Thoracic aorta (tissue), 2 donors: Measurements from ENCODE around the gene CLDN7. TPM values are rescaled to one million over a fixed set of nuclear protein-coding genes. Genes with fewer than 3 reads are reported as not detected.

Experiments
- ATAC-seq: fragments of 150-250 bp; one replicate; pipeline ENCODE4 v1.8.0; 2017; ENCODE audit warnings: low read depth; ENCODE audit not compliant: insufficient number of reproducible peaks, low FRiP score
- DNase-seq: peaks from one replicate; pipeline ENCODE4 v3.0.0-alpha.2; 2020; ENCODE audit warnings: low spot score
- H3K27ac ChIP-seq, 2 donors: fragments of 200-600 bp; sonication (generic); 1 replicate in 1 of 2; 2 replicates in 1 of 2; pipeline ENCODE4 v1.5.1; 2016; ENCODE audit warnings: mild to moderate bottlenecking in 2 of 2, moderate library complexity in 2 of 2
- H3K27me3 ChIP-seq: fragments of 200-600 bp; sonication (generic); replicated peaks from 2 replicates; pipeline ENCODE4 v1.6.0; 2016; ENCODE audit warnings: mild to moderate bottlenecking; ENCODE audit not compliant: insufficient read depth
- H3K36me3 ChIP-seq: fragments of 200-600 bp; sonication (generic); one replicate; pipeline ENCODE4 v1.5.1; 2016
- H3K4me1 ChIP-seq, 2 donors: fragments of 200-600 bp; sonication (generic); 1 replicate in 1 of 2; 2 replicates in 1 of 2; pipeline versions ENCODE4 v1.5.1 to v1.6.0; 2016; ENCODE audit warnings: low read depth in 2 of 2, mild to moderate bottlenecking in 1 of 2; ENCODE audit not compliant: control insufficient read depth in 1 of 2
- H3K4me3 ChIP-seq: fragments of 200-600 bp; sonication (generic); 2 replicates; pipeline ENCODE4 v1.5.1; 2016; ENCODE audit warnings: mild to moderate bottlenecking
- H3K9me3 ChIP-seq: fragments of 200-600 bp; sonication (generic); 2 replicates; pipeline ENCODE4 v1.5.1; 2016
- total RNA-seq, 2 donors: library from RNA; depleted of rRNA; stranded (reverse); fragments of >200 nt; gene quantifications; one replicate each; pipeline versions ENCODE4 v1.1.0 to v1.2.3, GENCODE V29; 2016
- TF ChIP-seq, protein P1 (sequence below): fragments of 200-600 bp; sonication (generic); IDR thresholded peaks from one replicate; pipeline ENCODE4 v1.5.1; 2019; ENCODE audit warnings: antibody characterized with exemption

CLDN7 gene
- total RNA-seq, 2 donors from 2014 or later: 0.41 TPM; not detected in 1

DNA sequence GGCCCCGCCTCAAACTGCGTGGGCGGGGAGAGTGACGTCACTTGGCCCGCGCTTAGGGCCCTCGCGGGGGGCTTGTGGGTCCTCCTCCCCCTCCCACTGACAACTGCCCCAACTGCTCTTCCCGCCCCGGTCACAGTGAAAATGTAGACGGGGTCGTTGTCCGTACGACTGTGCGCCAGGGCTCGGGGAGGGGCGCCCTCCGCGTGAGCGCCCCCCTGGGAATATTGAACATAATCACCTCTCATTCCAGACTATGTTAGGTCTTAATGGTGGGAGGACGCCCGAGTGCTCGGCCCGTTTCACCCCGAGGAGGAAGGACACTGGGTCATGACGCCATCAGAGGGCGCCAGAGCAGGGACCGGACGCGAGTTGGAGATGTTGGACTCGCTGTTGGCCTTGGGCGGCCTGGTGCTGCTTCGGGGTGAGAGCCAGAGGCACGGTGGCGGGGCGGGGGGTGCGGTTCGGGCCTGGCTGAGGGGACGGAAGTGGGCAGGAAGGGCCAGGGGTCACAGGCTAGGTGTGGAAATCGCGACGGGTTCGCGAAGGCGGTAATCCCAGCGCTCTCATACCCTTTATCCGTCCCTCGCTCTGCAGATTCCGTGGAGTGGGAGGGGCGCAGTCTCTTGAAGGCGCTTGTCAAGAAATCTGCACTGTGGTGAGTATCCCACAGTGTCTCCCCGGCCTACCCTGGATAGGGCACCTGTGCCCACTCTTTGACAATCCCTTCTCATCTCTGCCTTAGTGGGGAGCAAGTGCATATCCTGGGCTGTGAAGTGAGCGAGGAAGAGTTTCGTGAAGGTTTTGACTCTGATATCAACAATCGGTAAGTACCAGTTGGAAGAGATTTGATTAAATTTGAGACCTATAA, 9.9 kb downstream of the CLDN7 start, which contains the start of gene ELP5:
Gene ELP5, plus strand, starts transcription at position 40 of the 868 bp plus-strand sequence. Its CDS starts 336 bp downstream, at position 376.
- DNase-seq (peak; percentile 85), ATAC-seq (peak; percentile 52)
- Histone ChIP-seq H3K27ac (peak within 1 kb of the TSS; percentile 99), H3K27me3 (no peaks in the 10 kb centered on the region), H3K4me1 (peaks cover 18 to 36% of the 10 kb centered on the region in 2 donors), H3K4me3 (peak within 1 kb of the TSS; percentile 98), H3K36me3 (peaks cover 12% of the 10 kb centered on the region), H3K9me3 (no peaks in the 10 kb centered on the region)
- TF ChIP-seq, protein P1, sequence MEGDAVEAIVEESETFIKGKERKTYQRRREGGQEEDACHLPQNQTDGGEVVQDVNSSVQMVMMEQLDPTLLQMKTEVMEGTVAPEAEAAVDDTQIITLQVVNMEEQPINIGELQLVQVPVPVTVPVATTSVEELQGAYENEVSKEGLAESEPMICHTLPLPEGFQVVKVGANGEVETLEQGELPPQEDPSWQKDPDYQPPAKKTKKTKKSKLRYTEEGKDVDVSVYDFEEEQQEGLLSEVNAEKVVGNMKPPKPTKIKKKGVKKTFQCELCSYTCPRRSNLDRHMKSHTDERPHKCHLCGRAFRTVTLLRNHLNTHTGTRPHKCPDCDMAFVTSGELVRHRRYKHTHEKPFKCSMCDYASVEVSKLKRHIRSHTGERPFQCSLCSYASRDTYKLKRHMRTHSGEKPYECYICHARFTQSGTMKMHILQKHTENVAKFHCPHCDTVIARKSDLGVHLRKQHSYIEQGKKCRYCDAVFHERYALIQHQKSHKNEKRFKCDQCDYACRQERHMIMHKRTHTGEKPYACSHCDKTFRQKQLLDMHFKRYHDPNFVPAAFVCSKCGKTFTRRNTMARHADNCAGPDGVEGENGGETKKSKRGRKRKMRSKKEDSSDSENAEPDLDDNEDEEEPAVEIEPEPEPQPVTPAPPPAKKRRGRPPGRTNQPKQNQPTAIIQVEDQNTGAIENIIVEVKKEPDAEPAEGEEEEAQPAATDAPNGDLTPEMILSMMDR: no peak

DNA sequence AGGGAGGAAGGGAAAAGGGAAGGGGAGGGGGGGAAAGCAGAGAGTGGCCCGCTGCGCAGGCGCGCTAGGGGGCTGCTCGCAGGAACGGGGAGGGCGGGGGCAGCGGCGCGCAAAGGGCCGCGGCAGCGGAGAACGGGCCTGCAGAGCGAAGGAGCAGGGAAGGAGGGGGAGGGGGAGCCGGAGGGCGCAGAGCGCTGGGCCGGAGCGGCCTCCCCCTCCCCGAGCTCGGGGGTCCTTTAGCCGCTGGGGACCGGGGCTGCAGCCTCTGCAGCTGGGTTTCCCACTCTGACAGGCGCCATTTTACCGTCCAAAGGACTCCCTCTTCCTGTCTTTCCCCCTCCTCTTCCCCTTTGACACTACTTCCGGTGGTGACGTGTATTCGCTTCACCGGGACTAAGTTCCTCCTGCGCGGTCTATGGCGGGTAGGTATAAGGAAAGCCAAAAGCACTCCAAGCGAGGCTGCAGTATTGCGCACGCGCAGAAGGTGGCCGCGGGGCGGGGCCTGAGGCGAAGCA, 10.6 kb downstream of the CLDN7 start, which contains the start of gene CTDNEP1:
Gene CTDNEP1, minus strand, starts transcription at position 74 of the 515 bp plus-strand sequence. CDS start 438 bp downstream, outside the sequence.
- peak; percentile 94 for DNase-seq
- peak; percentile 98 for ATAC-seq
- Histone ChIP-seq H3K27me3 (no peaks in the 10 kb centered on the region), H3K4me1 (peaks cover 18 to 36% of the 10 kb centered on the region in 2 donors), H3K9me3 (no peaks in the 10 kb centered on the region), H3K27ac (peak within 1 kb of the TSS; percentile 99), H3K36me3 (peaks cover 13% of the 10 kb centered on the region), H3K4me3 (peak within 1 kb of the TSS; percentile 98)
- TF ChIP-seq, protein P1: no peak

DNA sequence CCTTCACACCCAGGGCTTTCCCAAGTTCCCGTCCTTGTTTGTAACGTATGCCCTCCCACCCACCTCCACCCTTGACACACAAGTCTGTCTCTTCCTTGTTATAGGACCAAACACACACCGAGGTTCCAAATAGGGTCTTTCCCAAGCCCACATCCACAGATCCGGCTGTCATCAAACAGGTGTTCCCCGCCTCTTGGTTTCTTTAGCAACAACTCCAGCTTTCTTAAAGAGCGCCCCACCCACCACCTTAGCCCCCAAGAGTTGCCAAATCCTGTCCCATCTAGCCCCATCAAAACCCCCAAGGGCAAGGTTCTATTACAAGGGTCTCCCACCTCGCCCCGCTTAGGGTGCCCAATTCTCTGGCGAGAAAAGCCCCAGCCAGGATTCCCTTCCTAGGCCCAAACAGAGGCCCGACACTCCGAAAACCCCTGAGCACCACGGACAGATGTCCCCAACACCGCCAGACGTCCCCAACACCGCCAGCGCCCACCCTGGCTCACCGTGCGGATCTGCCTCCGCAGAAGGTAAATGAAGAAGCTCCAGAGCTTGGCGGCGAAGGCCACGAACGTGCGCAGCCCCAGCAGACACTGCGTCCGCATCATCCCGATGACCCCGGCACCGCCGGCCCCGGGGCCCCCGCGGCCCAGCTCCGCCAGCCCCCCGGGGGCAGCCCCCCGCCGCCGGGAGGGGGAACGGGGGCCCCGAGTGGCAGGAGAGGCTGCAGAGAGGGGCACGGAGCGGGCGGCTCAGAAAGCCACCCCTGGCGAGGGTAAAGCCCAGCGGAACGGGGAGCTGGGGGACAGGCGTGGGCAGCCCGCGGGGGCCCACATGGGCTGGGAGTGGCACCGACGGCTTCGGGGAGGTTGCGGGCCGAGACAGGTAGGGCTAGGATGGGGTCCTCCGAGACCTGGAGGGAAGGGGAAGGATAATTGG, 11.3 kb downstream of the CLDN7 start:
- no peaks in the 10 kb centered on the region for H3K27me3 ChIP-seq
- H3K4me1 ChIP-seq: peaks cover 18 to 36% of the 10 kb centered on the region in 2 donors
- TF ChIP-seq, protein P1: no peak
- peak overlapping the region; percentile 99 for H3K27ac ChIP-seq
- H3K4me3 ChIP-seq: peak overlapping the region; percentile 98
- no peaks in the 10 kb centered on the region for H3K9me3 ChIP-seq
- H3K36me3 ChIP-seq: peaks cover 18% of the 10 kb centered on the region
- DNase-seq (no peak), ATAC-seq (no peak)

DNA sequence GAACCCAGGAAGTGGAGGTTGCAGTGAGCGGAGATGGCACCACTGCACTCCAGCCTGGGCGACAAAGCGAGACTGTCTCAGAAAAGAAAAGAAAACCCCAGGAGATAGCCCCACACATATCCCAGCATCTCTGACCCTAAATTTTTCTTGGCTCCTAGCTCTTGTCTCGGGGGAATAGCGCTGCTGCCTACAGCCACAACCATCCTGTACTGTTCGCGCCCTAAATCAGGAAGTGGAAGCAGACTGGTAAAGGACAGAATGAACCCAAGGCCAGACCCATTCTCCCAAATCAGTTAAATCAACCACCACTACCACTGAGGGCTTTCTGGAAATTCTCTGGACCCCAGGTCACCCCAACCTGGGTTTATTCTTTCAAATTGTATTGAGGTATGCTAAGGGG, 12.4 kb downstream of the CLDN7 start:
- no peaks in the 10 kb centered on the region for H3K27me3 ChIP-seq
- DNase-seq: no peak
- ATAC-seq: no peak
- H3K27ac ChIP-seq: no peak overlapping the region
- peak overlapping the region; percentile 98 for H3K4me3 ChIP-seq
- peaks cover 16% of the 10 kb centered on the region for H3K36me3 ChIP-seq
- H3K4me1 ChIP-seq: peaks cover 18 to 36% of the 10 kb centered on the region in 2 donors
- TF ChIP-seq, protein P1: no peak
- H3K9me3 ChIP-seq: no peaks in the 10 kb centered on the region
